GM10266 (cell line): ENCODE data around the gene C13orf46.

ENCODE experiments used
- DNase-seq: peaks from one replicate; pipeline ENCODE4 v3.0.0; 2012; ENCODE audit errors: extremely low spot score
- TF ChIP-seq, protein P1 (sequence below): IDR thresholded peaks from 2 replicates; pipeline ENCODE4 v1.5.1; 2012; ENCODE audit warnings: mild to moderate bottlenecking, low read depth; ENCODE audit not compliant: control insufficient read depth, insufficient read depth; ENCODE audit errors: missing control alignments

The C13orf46 gene

DNA sequence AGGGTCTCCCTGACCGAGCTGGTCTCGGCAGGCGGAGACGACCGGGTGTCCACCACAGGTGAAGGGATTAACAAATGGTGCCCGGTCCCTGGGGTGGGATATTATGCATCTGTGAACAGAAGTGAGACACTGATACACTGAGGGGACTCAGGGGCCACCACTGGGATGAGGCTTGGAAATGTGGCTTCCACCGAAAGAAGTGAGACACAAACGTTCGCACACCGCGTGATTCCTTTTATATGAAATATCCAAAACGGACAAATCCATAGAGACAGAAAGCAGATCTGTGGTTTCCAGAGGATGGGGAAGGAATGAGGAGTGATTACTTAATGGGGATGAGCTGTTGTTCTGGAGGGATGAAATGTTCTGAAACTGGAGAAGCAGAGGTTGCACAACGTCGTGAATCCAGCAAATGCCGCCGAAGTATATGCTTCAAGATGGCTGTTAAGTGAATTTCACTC is 47.5 kb downstream of the C13orf46 start:
- TF ChIP-seq, protein P1, sequence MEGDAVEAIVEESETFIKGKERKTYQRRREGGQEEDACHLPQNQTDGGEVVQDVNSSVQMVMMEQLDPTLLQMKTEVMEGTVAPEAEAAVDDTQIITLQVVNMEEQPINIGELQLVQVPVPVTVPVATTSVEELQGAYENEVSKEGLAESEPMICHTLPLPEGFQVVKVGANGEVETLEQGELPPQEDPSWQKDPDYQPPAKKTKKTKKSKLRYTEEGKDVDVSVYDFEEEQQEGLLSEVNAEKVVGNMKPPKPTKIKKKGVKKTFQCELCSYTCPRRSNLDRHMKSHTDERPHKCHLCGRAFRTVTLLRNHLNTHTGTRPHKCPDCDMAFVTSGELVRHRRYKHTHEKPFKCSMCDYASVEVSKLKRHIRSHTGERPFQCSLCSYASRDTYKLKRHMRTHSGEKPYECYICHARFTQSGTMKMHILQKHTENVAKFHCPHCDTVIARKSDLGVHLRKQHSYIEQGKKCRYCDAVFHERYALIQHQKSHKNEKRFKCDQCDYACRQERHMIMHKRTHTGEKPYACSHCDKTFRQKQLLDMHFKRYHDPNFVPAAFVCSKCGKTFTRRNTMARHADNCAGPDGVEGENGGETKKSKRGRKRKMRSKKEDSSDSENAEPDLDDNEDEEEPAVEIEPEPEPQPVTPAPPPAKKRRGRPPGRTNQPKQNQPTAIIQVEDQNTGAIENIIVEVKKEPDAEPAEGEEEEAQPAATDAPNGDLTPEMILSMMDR: no peak
- no peak for DNase-seq

DNA sequence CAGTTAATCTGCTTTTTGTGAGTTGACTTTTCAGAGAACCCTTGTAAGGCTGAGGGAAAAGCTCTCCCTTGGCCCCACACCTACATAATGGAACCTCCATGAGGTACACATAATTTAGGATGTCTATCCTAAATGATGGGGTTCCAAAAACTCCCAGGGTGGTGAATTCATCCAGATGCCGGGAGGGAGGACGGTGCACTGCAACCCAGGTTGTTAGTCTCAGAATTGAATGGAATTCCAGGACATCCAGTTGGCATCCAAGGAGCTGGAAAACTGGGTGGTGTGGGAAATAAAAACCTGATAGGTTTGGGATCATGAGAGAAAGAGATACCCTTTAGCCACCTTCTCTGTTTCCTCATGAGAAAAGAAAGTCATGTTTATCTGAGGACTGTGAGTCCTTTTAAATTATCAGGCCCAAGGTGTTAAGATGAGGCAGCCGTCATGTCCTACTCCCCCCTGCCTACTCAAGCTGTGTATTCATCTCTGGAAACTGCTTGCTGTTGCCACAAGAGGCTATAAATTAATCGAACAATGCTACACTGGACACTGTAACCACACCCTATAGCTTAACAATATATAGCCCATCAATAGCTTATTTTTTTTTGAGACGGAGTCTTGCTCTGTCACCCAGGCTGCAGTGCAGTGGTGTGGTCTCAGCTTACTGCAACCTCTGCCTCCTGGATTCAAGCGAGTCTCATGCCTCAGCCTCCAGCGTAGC is 49.5 kb downstream of the C13orf46 start:
- no peak for DNase-seq
- TF ChIP-seq, protein P1: no peak

DNA sequence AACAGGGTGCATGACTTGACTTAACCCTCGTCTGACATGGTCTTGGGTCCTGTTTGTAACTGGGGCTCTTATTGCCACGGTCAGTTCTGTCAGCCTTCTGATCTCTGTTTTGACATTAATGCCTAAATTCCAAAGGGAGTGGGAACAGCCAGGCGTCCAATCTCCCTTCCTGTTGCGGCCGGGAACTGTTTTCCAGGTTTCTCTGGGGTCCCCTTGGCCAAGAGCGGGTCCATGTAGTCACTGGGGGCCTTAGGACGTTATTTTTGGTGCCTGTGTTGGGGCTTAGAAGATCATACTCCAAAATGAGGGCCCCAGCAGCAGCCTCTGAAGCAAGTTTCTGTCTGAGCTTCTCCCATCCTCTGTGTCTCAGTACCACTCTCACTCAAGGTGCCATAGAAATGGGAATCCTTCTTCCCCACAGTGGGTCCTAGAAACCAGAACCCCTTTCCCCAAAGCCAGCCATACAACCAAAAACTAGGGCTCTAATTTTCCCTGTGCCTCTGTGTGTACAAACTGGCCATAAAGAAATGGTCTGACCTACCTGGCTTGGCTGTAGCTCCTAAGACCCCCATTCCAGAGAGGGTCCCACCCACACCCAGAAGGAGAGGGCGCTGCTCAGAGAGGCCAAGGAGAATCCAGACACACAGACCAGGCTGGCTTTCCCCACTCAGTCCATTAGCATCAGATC is 50.4 kb downstream of the C13orf46 start:
- DNase-seq: no peak
- TF ChIP-seq, protein P1: no peak

DNA sequence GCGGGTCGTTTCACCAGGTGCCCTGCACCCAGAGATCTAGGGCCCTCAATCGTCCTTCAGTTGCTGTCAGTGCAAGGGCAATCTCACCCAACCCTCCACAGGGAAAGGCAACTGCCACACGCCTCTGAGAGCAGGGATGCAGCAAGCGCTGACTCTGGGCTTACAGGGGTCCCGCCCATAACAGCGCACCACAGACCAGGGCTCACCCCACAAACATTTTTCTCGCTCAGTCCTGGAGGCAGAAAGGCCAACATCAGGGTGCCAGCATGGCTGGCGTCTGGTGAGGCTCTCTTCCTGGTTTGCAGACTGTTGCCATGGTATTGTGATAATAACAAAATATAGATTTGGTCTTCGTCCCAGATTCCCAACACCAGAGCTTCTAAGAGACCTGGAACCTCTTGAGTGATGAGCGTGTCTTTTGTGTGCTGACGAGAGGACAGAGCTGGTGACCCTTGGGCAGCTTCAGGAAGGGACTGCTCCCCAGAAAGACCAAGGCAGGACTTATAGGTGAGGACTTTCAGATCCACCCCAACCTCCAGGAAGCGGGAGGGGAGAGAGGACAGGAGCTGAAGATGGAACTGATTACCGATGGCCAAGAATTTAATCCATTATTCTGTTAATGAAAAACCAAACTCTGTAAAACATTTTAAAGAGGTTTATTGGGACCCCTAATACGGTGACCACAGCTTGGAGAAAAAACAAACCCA is 51.3 kb downstream of the C13orf46 start:
- DNase-seq: no peak
- TF ChIP-seq, protein P1: no peak

DNA sequence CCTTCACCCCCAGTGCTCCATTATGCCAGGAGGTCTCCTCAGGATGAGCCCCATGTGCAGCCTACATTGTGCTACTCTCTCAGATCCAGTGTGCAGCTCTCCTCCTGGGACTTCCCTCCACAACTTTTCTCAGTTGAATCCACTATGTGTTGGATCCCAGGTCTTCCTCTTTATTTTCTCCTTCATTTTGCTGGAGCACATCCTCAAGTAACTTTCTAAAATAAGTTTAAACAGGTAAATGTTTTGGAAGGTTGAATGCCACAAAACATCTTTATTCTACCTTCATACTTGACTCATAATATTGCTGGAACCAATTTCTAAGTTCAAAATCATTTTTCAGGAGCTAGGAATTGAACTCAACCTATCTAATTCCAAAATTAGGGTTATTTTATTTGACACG is 52.1 kb downstream of the C13orf46 start:
- no peak for DNase-seq
- TF ChIP-seq, protein P1: no peak

DNA sequence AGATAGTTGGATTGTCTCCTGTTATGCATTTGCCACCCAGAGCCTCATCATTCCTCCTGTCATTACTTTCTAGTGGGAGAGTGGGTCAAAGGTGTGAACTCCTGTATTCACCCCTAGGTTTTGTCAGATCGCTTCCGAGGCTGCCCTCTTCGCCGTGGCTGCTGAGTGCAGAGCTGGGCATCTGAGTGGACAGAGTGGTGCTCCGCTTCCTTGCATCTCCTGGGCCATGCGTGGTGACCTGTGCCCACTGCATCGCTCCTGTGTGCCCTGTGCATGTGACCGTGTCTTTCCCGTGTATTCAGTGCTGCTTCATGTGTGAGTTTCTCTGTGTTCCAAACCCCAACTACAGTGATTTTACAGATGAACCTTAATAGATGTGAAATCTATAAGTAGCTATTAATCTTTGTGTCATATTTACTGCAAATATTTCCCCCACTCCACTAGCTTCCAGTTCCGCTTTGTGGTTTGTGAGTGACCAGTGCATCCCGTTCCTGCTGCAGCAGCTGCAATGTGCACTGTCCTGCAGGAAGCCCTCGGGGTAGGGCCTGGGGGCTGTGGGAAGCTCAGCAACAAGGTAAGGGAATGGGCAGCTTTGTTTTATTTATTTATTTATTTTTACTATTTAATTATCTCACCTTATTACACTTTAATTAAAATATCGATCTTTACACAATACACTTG is 53.1 kb downstream of the C13orf46 start:
- DNase-seq: no peak

More for the DNA sequence above, 53.1 kb downstream of the C13orf46 start:
- TF ChIP-seq, protein P1: no peak
